Measurements from ENCODE around the gene TMEM128.

Gene TMEM128

GRCh38 chr4:4233610-4234009 lies 14.4 kb downstream of the TMEM128 start:
- H3K4me3 ChIP-seq (ENCODE audit: low read depth, low read length): no peak overlapping the region
- no peak for DNase-seq (ENCODE audit: low read depth)
- TF ChIP-seq CTCF (conservative IDR thresholded peaks at IDR 0.05; ENCODE audit: low read depth, low read length): no peak

GRCh38 chr4:4228356-4228668 lies 19.7 kb downstream of the TMEM128 start:
- no peak for DNase-seq (ENCODE audit: low read depth)
- H3K4me3 ChIP-seq (ENCODE audit: low read depth, low read length): no peak overlapping the region
- no peak for TF ChIP-seq CTCF (conservative IDR thresholded peaks at IDR 0.05; ENCODE audit: low read depth, low read length)

GRCh38 chr4:4227510-4228355 lies 20.3 kb downstream of the TMEM128 start:
- H3K4me3 ChIP-seq (ENCODE audit: low read depth, low read length): no peak overlapping the region
- no peak for TF ChIP-seq CTCF (conservative IDR thresholded peaks at IDR 0.05; ENCODE audit: low read depth, low read length)
- no peak for DNase-seq (ENCODE audit: low read depth)

- no peak for TF ChIP-seq CTCF (conservative IDR thresholded peaks at IDR 0.05; ENCODE audit: low read depth, low read length)
- DNase-seq (ENCODE audit: low read depth): no peak
Observed at GRCh38 chr4:4226606-4227438, 21.2 kb downstream of the TMEM128 start, which contains the start of gene OTOP1. Gene OTOP1 (minus strand): TSS chr4:4226929. CDS start chr4:4226864, 65 bp downstream.

DNA sequence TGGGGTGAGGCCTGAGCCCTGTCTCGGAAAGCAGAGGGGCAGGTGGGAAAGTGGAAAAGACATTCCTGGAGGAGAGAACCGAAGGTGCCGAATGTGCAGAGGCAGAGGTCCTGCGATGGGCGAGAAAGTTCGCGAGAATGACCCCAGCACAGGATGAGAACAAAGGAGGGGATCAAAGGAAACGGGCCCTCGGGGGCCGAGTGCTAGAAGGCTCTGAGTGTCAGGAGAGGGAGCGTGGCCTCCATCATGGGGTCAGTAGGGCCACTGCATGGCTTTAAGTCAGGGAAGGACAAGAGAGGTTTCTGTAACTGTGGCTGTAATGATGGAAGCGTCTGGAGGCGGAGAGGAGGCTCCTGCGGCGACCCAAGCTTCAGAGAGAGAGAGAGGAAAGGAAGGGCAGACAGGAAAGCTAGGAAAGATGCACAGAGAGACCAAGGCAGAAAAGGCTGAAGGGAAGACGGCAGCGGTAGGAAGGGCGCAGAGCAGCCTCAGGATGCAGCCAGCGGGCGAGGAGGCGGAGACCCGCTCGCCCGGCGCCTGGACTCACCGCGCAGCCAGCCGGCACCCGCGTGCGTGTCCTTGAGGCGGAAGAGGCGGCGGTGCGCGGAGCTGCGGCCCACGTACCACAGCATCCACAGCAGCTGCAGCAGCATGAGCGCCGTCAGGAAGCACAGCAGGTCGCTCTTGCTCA lies 22.0 kb downstream of the TMEM128 start:
- DNase-seq (ENCODE audit: low read depth): peak; percentile 31
- TF ChIP-seq CTCF (conservative IDR thresholded peaks at IDR 0.05; ENCODE audit: low read depth, low read length): no peak
- no peak overlapping the region for H3K4me3 ChIP-seq (ENCODE audit: low read depth, low read length)

More at GRCh38 chr4:4226606-4227438, 21.2 kb downstream of the TMEM128 start, which contains the start of gene OTOP1:
- H3K4me3 ChIP-seq (ENCODE audit: low read depth, low read length): no peak within 1 kb of the TSS

DNA sequence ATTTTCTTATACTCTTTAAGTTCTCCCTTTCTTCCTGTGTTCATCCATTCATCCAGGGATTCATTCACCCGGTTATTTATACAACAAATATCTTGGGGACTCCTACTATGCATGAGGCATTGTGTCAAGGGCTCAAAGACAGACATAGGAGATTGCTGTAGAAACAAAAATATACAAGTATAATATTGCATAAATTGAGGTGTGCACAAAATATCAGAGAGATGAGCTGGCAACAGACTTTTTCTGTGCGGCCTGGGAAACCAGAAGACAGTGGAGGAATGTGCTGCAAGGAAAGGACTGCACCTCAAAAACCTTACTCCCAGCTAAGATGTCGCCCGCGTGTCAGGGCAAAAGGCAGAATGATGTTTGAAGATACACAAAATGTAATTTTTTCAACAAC lies 30.9 kb downstream of the TMEM128 start:
- DNase-seq (ENCODE audit: low read depth): peak; percentile 36
- H3K4me3 ChIP-seq (ENCODE audit: low read depth, low read length): no peak overlapping the region
- no peak for TF ChIP-seq CTCF (conservative IDR thresholded peaks at IDR 0.05; ENCODE audit: low read depth, low read length)
